ENCODE data around the gene AGAP6. TPM values are rescaled to one million over a fixed set of nuclear protein-coding genes. Genes with fewer than 3 reads are reported as not detected.
"Not testable (repeated sequence)": the region's sequence is repeated elsewhere in the genome, so short reads cannot be mapped to it uniquely, and the experiment has no call there.

AGAP6 gene
- total RNA-seq, 1 experiment from 2014 or later, result 2.3 TPM

DNA sequence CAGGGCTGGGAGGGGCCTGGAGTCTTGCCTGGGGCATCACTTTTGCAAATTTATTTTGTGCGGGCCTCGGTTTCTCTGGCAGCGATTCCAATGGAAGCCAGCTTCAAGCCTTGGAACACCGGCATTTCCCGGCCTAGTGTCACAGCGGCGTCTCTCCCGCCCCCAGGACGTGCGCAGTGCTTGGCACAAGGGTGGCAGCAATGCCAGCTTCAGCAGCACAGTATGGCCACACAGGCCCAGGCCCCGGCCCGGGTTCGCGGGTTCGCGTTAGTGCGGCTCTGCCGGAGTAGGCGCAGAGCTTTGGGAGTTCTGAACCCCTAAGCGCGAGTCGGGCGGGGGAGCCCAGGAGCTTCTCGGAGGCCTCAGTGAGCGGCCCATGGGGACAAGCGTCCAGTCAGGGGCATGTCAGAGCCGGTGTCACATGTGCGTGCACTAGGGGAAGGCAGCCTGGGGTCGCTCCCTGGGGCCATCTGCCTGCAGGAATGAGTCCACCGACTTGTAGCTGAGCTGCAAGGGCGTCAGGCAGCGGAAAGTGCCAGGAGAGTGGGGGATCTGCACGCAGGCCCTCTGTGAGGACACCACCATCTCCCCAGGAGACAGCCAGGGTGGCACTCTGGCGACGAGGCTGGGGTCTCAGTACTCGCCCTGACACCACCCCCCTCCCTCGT is 36.6 kb downstream of the AGAP6 start:
- DNase-seq (ENCODE audit: low read depth), result not testable (repeated sequence)

DNA sequence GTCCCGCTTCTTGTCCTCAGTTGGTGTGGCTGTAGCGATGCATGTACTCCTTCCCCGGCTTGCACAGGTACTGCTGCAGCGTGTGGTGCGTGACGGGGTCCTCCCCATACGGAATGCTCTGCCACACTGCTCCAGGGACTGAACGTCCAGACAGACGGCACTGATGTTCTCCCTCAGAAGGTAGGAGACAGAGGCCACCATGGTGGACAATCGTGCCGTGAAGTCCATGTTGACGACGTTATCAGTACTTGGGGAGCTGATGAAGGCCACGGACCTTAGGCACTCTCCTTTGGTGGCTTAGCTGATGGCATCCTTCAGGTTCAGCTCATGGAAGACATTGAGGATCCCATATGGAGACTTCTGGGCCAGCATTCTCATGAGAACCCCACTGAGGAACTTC is 37.4 kb downstream of the AGAP6 start:
- no peak for DNase-seq (ENCODE audit: low read depth)

DNA sequence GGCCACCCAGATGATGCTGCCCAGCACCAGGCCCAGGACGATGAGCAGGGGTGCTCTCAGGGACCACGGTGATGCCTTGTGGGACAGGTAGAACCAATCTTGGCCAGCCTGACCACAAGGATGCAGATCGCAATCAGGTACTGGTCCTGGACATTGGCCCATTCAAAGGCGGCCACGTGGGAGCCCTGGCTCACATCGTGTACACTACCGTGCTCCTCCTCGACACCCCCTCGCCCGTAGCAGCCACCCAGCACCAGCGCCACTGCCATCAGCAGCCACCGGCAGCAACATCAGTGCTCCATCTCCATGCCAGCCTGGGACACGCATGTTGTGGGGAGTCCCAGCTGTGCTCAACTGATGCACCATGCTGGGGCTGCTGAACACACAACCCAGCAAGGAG is 39.0 kb downstream of the AGAP6 start:
- no peak for DNase-seq (ENCODE audit: low read depth)

DNA sequence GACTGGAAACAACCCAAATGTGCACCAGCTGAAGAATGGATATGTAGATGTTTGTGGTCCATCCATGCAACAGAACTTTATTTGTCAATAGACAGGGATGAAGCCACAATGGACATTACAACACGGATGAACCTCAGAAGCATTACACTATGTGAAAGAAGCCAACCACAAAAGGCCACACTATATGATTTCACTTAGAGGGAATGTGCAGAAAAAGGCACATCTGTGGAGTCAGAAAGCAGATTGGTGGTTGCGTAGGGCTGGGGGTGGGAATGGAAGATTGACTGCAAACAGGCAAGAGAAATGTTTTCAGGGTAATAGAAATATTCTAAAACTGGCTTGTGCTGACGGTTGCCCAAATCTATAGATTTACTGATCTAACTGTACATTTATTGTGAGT is 45.3 kb downstream of the AGAP6 start:
- DNase-seq (ENCODE audit: low read depth), result no peak

DNA sequence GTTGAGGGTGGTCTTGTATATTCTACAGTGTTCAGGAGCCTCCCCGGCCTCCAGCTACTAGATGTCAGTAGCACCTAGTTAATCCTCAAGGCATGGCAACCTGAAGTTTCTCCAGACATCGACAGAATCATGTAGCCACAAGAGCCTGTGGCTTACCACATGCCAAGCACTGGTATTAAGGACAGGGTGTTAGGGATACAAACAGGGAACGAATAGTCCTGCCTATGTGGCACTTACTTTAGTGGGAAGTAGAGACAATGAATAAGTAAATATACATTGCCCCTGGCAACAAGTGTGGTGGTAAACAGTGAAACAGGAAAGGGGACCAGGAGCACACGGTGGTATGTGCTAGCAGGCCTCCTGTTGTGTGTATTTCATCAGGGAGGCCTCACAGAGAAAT is 47.1 kb downstream of the AGAP6 start:
- DNase-seq (ENCODE audit: low read depth), result not testable (repeated sequence)

DNA sequence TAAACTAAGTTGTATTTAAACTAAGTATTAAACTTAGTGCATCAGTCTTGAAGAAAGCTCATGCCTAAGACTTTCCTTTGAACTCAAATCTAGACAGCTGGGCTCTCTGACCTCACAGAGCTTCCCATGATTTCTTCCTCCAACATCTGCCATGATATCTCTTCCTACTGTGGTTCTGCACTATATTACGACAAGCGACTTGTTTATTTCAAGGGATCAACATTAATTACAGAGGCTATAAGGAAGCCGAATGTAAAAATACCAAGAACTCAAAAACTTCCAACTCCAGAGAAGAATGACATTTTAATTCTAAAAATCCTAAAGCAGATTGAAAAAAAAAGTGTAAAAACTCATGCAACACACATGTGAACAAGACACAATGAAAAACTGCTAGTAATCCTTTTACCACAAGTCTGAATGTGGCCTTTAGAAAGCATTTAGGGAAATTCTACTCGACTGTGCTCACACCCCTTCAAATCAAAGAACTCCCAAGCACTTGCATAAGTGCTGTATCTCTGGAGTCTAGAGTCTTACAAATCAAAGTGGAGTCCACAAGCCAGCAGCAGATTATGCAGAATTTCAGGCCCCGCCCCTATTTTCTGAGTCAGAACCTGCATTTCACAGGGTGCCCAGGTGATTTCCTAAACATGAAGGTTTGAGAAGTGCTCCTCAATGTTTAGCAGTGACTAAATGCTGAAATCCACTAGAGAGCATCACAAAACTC is 56.9 kb downstream of the AGAP6 start:
- DNase-seq (ENCODE audit: low read depth), result no peak

DNA sequence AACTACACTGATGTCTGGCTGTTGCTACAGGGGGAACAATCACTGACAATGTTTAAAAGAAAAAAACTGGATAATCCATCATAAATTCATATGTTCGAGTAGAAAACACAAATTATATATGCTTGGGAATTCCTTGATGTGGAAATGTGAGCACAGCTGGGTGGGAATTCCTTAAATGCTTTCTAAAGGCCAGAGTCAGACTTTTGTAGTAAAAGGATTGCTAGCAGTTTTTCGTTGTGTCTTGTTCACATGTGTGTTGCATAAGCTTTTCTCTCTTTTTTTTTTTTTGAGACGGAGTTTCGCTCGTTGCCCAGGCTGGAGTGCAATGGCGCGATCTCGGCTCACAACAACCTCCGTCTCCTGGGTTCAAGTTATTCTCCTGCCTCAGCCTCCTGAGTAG is 58.3 kb downstream of the AGAP6 start:
- DNase-seq (ENCODE audit: low read depth), result not testable (repeated sequence)

DNA sequence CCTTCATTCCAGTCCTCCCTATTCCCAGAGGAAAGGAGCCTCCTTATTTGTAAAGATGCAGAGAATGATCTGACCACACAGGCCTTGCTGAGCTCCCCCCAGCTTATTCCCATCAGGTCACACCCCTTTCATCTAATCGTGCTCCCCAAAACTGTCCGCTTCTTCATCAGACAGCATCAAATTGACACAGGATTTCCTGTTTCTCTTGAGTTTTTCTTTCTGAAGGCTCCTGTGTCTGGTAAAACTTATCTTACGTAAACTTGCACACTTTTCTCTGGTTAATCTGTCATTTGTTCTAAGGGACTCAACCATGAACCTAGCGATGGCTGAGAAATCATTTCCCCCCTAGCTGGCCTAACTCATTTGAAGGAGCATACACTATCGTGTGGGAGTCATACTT is 59.4 kb downstream of the AGAP6 start:
- DNase-seq (ENCODE audit: low read depth), result not testable (repeated sequence)

DNA sequence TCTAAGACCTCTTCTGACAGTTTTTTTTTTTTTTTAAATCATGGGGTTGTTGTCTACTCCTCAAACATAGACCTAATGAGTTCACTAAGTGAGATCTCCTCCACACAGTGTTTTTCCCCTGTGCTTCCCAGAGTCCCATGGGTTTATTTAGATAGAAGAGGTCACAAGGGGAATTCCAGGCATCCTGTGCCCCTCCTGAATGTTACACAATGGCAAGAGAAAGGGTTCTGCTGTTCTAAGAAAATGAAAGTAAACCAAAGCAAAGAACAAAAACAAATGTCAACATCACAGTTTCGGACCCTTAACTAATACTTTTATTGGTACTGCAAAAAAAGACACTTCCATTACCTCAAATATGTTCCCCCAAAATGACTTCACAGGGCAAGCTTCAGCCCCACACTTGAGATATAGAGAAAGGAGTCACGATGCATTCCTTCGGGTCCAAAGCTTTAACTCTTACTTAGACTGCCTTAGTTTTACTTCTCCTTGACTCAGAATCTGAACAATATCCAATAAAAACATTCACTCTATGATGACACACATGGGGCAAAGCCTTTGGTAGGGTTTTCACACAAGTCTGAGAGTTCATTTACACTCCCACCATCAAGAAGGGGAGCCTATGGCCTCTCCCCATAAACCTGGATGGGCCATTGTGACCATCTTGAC is 63.9 kb downstream of the AGAP6 start:
- peak; percentile 46 for DNase-seq (ENCODE audit: low read depth)

DNA sequence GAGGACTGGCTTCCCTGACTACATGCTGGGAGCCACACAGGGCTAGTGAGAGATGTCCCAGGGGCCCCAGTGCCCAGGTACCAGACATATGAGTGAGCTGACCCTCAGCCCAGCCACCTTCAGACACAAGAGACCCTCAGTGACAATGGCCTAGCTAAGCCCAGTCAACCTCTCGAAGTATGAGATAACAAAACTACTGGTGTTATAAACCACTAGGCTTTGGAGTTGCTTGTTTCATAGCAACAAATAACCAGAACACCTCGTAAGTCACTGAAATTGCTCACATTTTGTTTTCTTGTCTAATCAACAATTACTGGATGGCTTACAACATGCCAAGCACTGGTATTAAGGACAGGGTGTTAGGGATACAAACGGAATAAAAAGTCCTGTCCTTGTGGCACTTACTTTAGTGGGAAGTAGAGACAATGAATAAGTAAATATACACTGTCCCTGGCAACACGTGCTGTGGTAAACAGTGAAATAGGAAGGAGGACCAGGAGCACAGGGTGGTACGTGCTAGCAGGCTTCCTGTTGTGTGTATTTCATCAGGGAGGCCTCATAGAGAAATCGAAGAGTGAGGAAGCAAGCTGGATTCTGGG is 64.7 kb downstream of the AGAP6 start:
- DNase-seq (ENCODE audit: low read depth), result not testable (repeated sequence)

DNA sequence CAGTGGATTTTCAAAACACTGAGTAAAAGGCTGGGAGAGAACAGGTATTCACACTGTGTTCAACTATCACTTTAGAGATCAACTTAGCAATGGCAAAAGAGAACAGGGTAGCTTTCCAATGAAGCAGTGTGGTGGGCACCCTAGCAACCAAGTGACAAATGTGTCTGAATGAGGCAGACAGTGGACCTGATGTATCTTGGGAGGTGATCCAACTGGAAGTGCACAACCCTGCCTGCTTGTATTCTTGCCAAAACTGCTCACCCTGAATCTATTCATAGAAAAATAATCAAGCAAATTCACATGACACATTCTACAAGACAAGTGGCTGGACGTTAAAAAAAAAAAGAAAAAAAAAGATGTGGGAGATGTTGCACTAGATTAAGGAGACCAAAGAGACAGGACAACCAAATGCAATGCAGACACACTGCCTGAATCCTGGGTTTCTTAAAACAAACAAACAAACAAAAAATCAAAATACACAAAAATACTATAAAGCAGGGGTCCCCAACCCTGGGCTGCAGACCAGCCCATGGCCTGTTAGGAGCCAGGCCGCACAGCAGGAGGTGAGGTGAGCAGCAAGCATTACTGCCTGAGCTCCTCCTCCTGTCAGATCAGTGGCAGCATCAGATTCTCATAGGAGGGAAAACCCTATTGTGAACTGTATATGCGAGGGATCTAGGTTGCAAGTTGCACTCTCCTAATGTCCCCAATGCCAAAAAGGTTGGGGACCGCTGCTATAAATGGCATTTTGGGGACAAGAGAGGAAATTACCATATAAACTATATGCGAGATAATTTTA is 67.5 kb downstream of the AGAP6 start:
- not testable (repeated sequence) for DNase-seq (ENCODE audit: low read depth)

DNA sequence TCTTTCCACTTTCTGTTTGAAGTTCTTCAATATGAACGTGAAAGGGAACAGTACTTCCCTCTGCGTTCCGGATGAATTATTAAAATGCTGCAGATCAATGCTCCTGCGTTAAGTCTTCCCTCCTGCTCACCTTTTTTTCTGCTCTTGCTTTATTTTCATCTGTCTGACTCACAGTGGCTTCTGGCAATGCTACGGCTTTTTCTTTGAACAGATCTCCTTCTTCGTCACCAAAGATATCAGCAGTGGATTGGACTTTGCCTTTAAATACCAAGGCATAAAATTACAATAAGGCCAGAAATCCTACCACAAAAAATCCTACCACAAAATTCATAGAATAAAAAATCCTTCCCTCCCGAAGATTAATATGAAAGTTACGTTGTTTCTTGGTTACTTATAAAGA is 68.4 kb downstream of the AGAP6 start:
- DNase-seq (ENCODE audit: low read depth), result not testable (repeated sequence)

DNA sequence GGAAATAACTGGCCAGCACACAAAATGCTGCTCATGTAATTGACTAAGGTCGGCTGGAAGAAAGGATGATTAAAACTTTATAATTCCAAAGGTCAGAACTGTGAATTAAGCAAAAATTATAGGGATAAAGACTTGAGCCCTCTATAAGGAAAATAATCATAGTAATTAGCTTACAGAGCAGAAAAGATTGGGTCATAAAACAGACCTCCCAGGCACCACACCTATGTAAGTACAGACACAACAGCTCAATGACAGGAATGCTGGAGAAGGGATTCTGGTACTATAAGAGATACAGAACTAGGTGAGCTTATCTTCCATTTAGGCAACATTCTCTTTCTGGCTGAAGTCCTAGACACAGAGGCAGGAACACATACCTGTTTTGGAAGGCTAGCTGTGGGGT is 70.5 kb downstream of the AGAP6 start:
- DNase-seq (ENCODE audit: low read depth), result not testable (repeated sequence)

DNA sequence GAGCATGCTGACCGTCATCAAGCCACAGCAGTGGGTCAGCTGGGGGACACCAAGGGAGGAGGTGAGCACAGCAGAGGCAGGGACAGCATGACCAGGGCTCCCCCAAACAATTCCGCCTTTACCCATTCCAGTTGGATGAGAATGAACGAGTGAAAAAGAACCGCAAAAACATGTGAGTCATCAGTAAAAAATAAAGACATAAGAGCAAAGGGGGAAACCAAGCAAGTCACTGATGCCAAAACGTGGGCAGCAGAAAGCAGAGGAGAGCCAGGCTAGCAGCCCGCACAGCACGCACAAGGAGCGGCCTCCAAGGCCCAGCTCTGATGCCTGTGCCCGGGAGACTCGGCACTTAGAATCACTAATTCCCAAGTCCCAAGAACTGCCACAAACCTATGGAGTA is 71.7 kb downstream of the AGAP6 start:
- not testable (repeated sequence) for DNase-seq (ENCODE audit: low read depth)

Other genes starting within 250 kb of the AGAP6 start
- gene OGDHL, start 226.1 kb upstream of the AGAP6 start, total RNA-seq (2014; rRNA removed; shearing (Covaris generic)), result not detected in 2 replicates
- 16.8 and 21.7 TPM in 2 replicates for gene PARG, start 46.4 kb upstream of the AGAP6 start, total RNA-seq (2014; rRNA removed; shearing (Covaris generic))
- 6.7 and 8.8 TPM in 2 replicates for gene TIMM23B, start 46.4 kb upstream of the AGAP6 start, total RNA-seq (2014; rRNA removed; shearing (Covaris generic))
- gene WASHC2A, start 79.5 kb downstream of the AGAP6 start, total RNA-seq (2014; rRNA removed; shearing (Covaris generic)), result 10.8 and 12.5 TPM in 2 replicates